Measurements from ENCODE around the gene RGS6. TPM values are rescaled to one million over a fixed set of nuclear protein-coding genes. Genes with fewer than 3 reads are reported as not detected.
A peak's percentile ranks its signal among the peaks of the same experiment; 100 is the strongest.

The RGS6 gene
- total RNA-seq, 1 donor from 2014 or later = 2.0 TPM

DNA sequence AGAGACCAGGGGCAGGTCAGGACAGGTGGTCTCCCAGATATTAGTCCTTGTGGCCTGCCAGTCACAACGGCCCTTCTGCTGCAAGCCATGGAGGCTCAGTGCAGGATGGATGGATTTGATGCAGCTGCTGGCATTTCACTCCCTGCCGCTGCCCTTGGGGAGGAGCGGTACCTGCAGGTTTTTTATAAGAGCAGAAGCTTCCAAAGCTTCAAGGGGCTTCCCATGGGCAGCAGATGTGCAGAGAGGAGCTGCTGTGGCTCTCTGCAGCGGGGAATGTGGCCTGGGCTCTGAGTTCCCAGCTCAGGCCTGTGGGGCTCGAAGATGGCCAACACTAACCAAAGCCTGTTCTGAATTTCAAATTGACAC is 582.4 kb downstream of the RGS6 start:
- peaks cover 4% of the 10 kb centered on the region for H3K4me1 Mint-ChIP-seq
- no peak overlapping the region for H3K27ac Mint-ChIP-seq
- DNase-seq (ENCODE audit: low spot score in 2 of 2, unreplicated experiment in 2 of 2) = no peak
- TF ChIP-seq, protein P1, sequence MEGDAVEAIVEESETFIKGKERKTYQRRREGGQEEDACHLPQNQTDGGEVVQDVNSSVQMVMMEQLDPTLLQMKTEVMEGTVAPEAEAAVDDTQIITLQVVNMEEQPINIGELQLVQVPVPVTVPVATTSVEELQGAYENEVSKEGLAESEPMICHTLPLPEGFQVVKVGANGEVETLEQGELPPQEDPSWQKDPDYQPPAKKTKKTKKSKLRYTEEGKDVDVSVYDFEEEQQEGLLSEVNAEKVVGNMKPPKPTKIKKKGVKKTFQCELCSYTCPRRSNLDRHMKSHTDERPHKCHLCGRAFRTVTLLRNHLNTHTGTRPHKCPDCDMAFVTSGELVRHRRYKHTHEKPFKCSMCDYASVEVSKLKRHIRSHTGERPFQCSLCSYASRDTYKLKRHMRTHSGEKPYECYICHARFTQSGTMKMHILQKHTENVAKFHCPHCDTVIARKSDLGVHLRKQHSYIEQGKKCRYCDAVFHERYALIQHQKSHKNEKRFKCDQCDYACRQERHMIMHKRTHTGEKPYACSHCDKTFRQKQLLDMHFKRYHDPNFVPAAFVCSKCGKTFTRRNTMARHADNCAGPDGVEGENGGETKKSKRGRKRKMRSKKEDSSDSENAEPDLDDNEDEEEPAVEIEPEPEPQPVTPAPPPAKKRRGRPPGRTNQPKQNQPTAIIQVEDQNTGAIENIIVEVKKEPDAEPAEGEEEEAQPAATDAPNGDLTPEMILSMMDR (IDR thresholded peaks at IDR 0.05; ENCODE audit: unreplicated experiment) = no peak
- peaks cover 3% of the 10 kb centered on the region for H3K9me3 Mint-ChIP-seq
- peaks cover 41% of the 10 kb centered on the region for H3K27me3 Mint-ChIP-seq (ENCODE audit: low read depth)
- H3K4me3 Mint-ChIP-seq = no peak overlapping the region
- H3K36me3 Mint-ChIP-seq = no peaks in the 10 kb centered on the region

DNA sequence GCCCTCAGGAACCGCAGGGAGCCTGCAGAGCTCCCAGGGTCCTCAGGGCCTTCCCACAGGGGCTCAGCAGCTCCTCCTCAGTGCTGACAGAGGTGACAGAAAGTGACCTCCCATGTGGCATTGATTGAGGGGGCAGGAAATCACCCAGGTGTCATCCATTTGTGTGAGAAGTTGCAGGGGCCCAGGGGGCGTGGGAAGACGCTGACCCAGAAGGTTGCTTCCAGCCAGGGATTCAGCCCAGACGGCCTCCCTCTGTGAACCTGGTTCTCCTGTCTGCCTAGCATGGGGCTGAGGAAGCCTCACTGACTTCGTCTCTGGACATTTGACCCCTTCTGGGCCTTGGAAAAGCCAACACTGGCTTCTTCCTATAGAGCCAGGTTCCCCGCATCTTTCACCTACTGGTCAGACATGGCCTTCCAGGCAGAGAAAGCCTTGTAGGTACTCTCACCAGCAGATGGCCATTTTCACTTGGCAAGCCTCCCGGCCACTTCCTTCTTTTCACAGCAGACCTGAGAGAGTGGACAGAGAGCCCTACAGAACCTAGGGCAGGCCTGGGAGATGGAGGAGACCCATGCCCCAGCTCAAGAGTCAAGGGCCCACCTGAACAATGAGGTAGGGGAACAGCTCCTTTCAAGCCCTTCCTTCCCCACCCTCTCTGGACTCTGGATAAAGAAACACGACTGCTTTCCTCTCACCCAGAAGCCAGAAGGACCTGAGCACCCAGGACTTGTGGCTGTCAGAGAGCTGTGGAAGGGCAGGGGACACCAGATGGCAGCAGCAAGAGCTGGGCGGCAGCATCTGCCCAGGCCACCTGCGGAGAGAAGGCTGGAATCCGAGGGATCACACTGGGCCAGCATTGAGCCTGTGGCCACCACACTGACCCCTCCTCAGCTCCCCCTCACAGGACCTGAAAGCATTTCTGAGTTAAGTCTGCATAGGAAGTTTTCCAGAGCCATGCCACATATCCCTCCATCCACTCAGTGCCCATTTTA is 583.8 kb downstream of the RGS6 start:
- no peaks in the 10 kb centered on the region for H3K36me3 Mint-ChIP-seq
- DNase-seq (ENCODE audit: low spot score in 2 of 2, unreplicated experiment in 2 of 2) = no peak
- H3K27ac Mint-ChIP-seq = no peak overlapping the region
- peaks cover 17% of the 10 kb centered on the region for H3K9me3 Mint-ChIP-seq
- H3K4me3 Mint-ChIP-seq = no peak overlapping the region
- peaks cover 4% of the 10 kb centered on the region for H3K4me1 Mint-ChIP-seq
- peaks cover 28% of the 10 kb centered on the region for H3K27me3 Mint-ChIP-seq (ENCODE audit: low read depth)
- TF ChIP-seq, protein P1 (IDR thresholded peaks at IDR 0.05; ENCODE audit: unreplicated experiment) = no peak

GRCh38 chr14:72516936-72517700 is 584.9 kb downstream of the RGS6 start:
- DNase-seq (ENCODE audit: low spot score in 2 of 2, unreplicated experiment in 2 of 2) = peak in 1 of 2 experiments; percentile 74
- Mint-ChIP-seq H3K27ac (no peak overlapping the region), H3K4me3 (no peak overlapping the region), H3K9me3 (peaks cover 23% of the 10 kb centered on the region), H3K36me3 (no peaks in the 10 kb centered on the region), H3K4me1 (peaks cover 4% of the 10 kb centered on the region), H3K27me3 (ENCODE audit: low read depth) (peaks cover 17% of the 10 kb centered on the region)
- TF ChIP-seq, protein P1 (IDR thresholded peaks at IDR 0.05; ENCODE audit: unreplicated experiment) = peak; percentile 92

DNA sequence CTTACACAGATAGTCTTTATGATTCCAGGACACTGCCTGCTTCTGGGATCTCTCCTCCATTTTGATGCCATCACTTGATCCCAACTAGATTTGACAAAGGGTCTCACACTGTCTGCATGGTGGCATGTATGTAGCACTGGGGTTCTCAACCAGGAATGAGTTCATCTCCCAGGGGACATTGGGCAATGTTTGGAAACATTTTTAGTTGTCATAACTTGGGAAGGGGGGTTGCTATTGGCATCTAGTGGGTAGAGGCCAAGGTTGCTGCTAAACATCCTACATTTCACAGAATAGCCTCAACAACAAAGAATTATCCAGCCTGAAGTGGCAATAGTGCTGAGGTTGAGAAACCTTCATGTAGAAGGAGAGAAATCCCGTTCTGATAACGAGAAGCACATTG is 585.5 kb downstream of the RGS6 start:
- Mint-ChIP-seq H3K27me3 (ENCODE audit: low read depth) (peaks cover 11% of the 10 kb centered on the region), H3K9me3 (peaks cover 23% of the 10 kb centered on the region), H3K36me3 (no peaks in the 10 kb centered on the region), H3K4me3 (no peak overlapping the region), H3K27ac (no peak overlapping the region), H3K4me1 (peaks cover 4% of the 10 kb centered on the region)
- TF ChIP-seq, protein P1 (IDR thresholded peaks at IDR 0.05; ENCODE audit: unreplicated experiment) = no peak
- DNase-seq (ENCODE audit: low spot score in 2 of 2, unreplicated experiment in 2 of 2) = no peak

GRCh38 chr14:72518809-72519377 is 586.7 kb downstream of the RGS6 start:
- Mint-ChIP-seq H3K4me1 (peaks cover 4% of the 10 kb centered on the region), H3K9me3 (peaks cover 23% of the 10 kb centered on the region), H3K27ac (no peak overlapping the region), H3K27me3 (ENCODE audit: low read depth) (peaks cover 3% of the 10 kb centered on the region), H3K36me3 (no peaks in the 10 kb centered on the region), H3K4me3 (no peak overlapping the region)
- TF ChIP-seq, protein P1 (IDR thresholded peaks at IDR 0.05; ENCODE audit: unreplicated experiment) = no peak
- DNase-seq (ENCODE audit: low spot score in 2 of 2, unreplicated experiment in 2 of 2) = no peak
